Natural killer cell treated with Interleukin-12 subunit alpha and Interleukin-12 subunit beta and Interleukin-15 and Interleukin-18, amount 100 ng/mL, for 72 hours (primary cell): Measurements from ENCODE around the gene KIAA1549. TPM values are rescaled to one million over a fixed set of nuclear protein-coding genes. Genes with fewer than 3 reads are reported as not detected.
"Not testable (repeated sequence)": the region's sequence is repeated elsewhere in the genome, so short reads cannot be mapped to it uniquely, and the experiment has no call there.

Source experiments
- ATAC-seq, 2 donors: fragments of 150-1000 bp; cut with Tn5 transposase in 1 of 2; sonication (Bioruptor Pico), chemical (Tn5 transposase) in 1 of 2; 2 replicates each; pipeline ENCODE4 v1.10.0; 2021
- DNase-seq: peaks from one replicate; pipeline ENCODE4 v3.0.0; 2022; ENCODE audit warnings: low spot score
- H3K27ac Mint-ChIP-seq, 2 donors: 1 replicate in 1 of 2; 2 replicates in 1 of 2; pipeline ENCODE4 v1.8.0; 2022; ENCODE audit warnings: mixed read lengths in 2 of 2, mild to moderate bottlenecking in 1 of 2, moderate library complexity in 1 of 2
- H3K27me3 Mint-ChIP-seq, 2 donors: 1 replicate in 1 of 2; 2 replicates in 1 of 2; pipeline ENCODE4 v1.8.0; 2022; ENCODE audit warnings: mixed read lengths in 2 of 2
- H3K36me3 Mint-ChIP-seq: one replicate; pipeline ENCODE4 v1.8.0; 2022; ENCODE audit warnings: mixed read lengths
- H3K4me1 Mint-ChIP-seq, 2 donors: 1 replicate in 1 of 2; 2 replicates in 1 of 2; pipeline ENCODE4 v1.8.0; 2022; ENCODE audit warnings: low read depth in 2 of 2, mixed read lengths in 2 of 2, mild to moderate bottlenecking in 1 of 2
- H3K4me3 Mint-ChIP-seq: one replicate; pipeline ENCODE4 v1.8.0; 2022; ENCODE audit warnings: mixed read lengths
- H3K9me3 Mint-ChIP-seq: 2 replicates; pipeline ENCODE4 v1.8.0; 2022; ENCODE audit warnings: mixed read lengths
- total RNA-seq, 2 donors: library from RNA; stranded (reverse); gene quantifications; one replicate each; pipeline ENCODE4 v1.2.3, GENCODE V29; 2022

The KIAA1549 gene
- total RNA-seq, 2 donors from 2014 or later: 0.21 to 0.33 TPM

- H3K9me3 Mint-ChIP-seq: no peaks in the 10 kb centered on the region
- no peak for ATAC-seq
- H3K4me3 Mint-ChIP-seq: no peak overlapping the region
- DNase-seq: no peak
- no peak overlapping the region for H3K27ac Mint-ChIP-seq
- no peaks in the 10 kb centered on the region for H3K36me3 Mint-ChIP-seq
- H3K4me1 Mint-ChIP-seq: peaks cover 0 to 10% of the 10 kb centered on the region in 2 donors
- H3K27me3 Mint-ChIP-seq: peaks cover 11 to 27% of the 10 kb centered on the region in 2 donors
Measured at GRCh38 chr7:138829335-138829734, 151.9 kb downstream of the KIAA1549 start.

GRCh38 chr7:138828302-138828701, 152.9 kb downstream of the KIAA1549 start:
- ATAC-seq (no peak), DNase-seq (no peak)
- H3K27ac Mint-ChIP-seq: no peak overlapping the region
- no peaks in the 10 kb centered on the region for H3K36me3 Mint-ChIP-seq
- H3K27me3 Mint-ChIP-seq: peaks cover 6 to 19% of the 10 kb centered on the region in 2 donors
- peaks cover 0 to 4% of the 10 kb centered on the region in 2 donors for H3K4me1 Mint-ChIP-seq
- H3K9me3 Mint-ChIP-seq: no peaks in the 10 kb centered on the region
- no peak overlapping the region for H3K4me3 Mint-ChIP-seq

- Mint-ChIP-seq H3K9me3 (no peaks in the 10 kb centered on the region), H3K27me3 (peaks cover 4 to 9% of the 10 kb centered on the region in 2 donors), H3K4me3 (no peak overlapping the region), H3K36me3 (no peaks in the 10 kb centered on the region), H3K4me1 (peaks cover 0 to 4% of the 10 kb centered on the region in 2 donors), H3K27ac (no peak overlapping the region)
- no peak for DNase-seq
- no peak for ATAC-seq
Measured at GRCh38 chr7:138825049-138825721, 156.0 kb downstream of the KIAA1549 start.

GRCh38 chr7:138822867-138823535, 158.2 kb downstream of the KIAA1549 start:
- ATAC-seq (no peak), DNase-seq (no peak)
- H3K4me1 Mint-ChIP-seq: peaks cover 0 to 4% of the 10 kb centered on the region in 2 donors
- no peak overlapping the region for H3K4me3 Mint-ChIP-seq
- no peak overlapping the region for H3K27ac Mint-ChIP-seq
- H3K27me3 Mint-ChIP-seq: peaks cover 4 to 9% of the 10 kb centered on the region in 2 donors
- H3K36me3 Mint-ChIP-seq: no peaks in the 10 kb centered on the region
- H3K9me3 Mint-ChIP-seq: no peaks in the 10 kb centered on the region

GRCh38 chr7:138821912-138822311, 159.3 kb downstream of the KIAA1549 start:
- no peak overlapping the region for H3K27ac Mint-ChIP-seq
- H3K27me3 Mint-ChIP-seq: peaks cover 4 to 9% of the 10 kb centered on the region in 2 donors
- ATAC-seq: no peak
- no peaks in the 10 kb centered on the region for H3K36me3 Mint-ChIP-seq
- no peak overlapping the region for H3K4me3 Mint-ChIP-seq
- peaks cover under 1 to 5% of the 10 kb centered on the region in 2 donors for H3K4me1 Mint-ChIP-seq
- no peaks in the 10 kb centered on the region for H3K9me3 Mint-ChIP-seq
- DNase-seq: no peak

GRCh38 chr7:138819625-138820024, 161.6 kb downstream of the KIAA1549 start:
- no peaks in the 10 kb centered on the region for H3K36me3 Mint-ChIP-seq

GRCh38 chr7:138816650-138817049, 164.5 kb downstream of the KIAA1549 start:
- ATAC-seq (peak in 1 of 2 donors; percentile 75), DNase-seq (no peak)
- H3K4me3 Mint-ChIP-seq: peak overlapping the region; percentile 49
- peak overlapping the region in 1 of 2 donors; percentile 46 for H3K27ac Mint-ChIP-seq
- H3K9me3 Mint-ChIP-seq: no peaks in the 10 kb centered on the region
- peaks cover 3 to 5% of the 10 kb centered on the region in 2 donors for H3K4me1 Mint-ChIP-seq
- H3K36me3 Mint-ChIP-seq: no peaks in the 10 kb centered on the region
- H3K27me3 Mint-ChIP-seq: peaks cover 0 to 6% of the 10 kb centered on the region in 2 donors

More at GRCh38 chr7:138819625-138820024, 161.6 kb downstream of the KIAA1549 start:
- H3K27me3 Mint-ChIP-seq: peaks cover 0 to 6% of the 10 kb centered on the region in 2 donors
- H3K9me3 Mint-ChIP-seq: no peaks in the 10 kb centered on the region
- ATAC-seq: no peak
- H3K27ac Mint-ChIP-seq: no peak overlapping the region
- H3K4me1 Mint-ChIP-seq: peaks cover 3 to 5% of the 10 kb centered on the region in 2 donors
- no peak overlapping the region for H3K4me3 Mint-ChIP-seq
- DNase-seq: no peak

GRCh38 chr7:138814816-138815332, 166.3 kb downstream of the KIAA1549 start:
- H3K27me3 Mint-ChIP-seq: peaks cover 0 to 8% of the 10 kb centered on the region in 2 donors
- no peak overlapping the region for H3K27ac Mint-ChIP-seq
- H3K4me3 Mint-ChIP-seq: no peak overlapping the region
- peaks cover 3 to 5% of the 10 kb centered on the region in 2 donors for H3K4me1 Mint-ChIP-seq
- H3K9me3 Mint-ChIP-seq: no peaks in the 10 kb centered on the region
- ATAC-seq (no peak), DNase-seq (no peak)
- H3K36me3 Mint-ChIP-seq: no peaks in the 10 kb centered on the region

- DNase-seq (no peak), ATAC-seq (peak in 1 of 2 donors; percentile 68)
- Mint-ChIP-seq H3K27ac (no peak overlapping the region), H3K4me1 (peaks cover 3 to 5% of the 10 kb centered on the region in 2 donors), H3K27me3 (peaks cover 0 to 8% of the 10 kb centered on the region in 2 donors), H3K36me3 (no peaks in the 10 kb centered on the region), H3K9me3 (no peaks in the 10 kb centered on the region), H3K4me3 (no peak overlapping the region)
Measured at GRCh38 chr7:138813945-138814344, 167.2 kb downstream of the KIAA1549 start.

GRCh38 chr7:138811327-138811726, 169.9 kb downstream of the KIAA1549 start:
- H3K4me3 Mint-ChIP-seq, H3K36me3 Mint-ChIP-seq, ATAC-seq, H3K4me1 Mint-ChIP-seq, H3K9me3 Mint-ChIP-seq, DNase-seq, H3K27me3 Mint-ChIP-seq, H3K27ac Mint-ChIP-seq: not testable (repeated sequence)

- ATAC-seq (peak in 1 of 2 donors; percentile 20), DNase-seq (no peak)
- Mint-ChIP-seq H3K4me3 (no peak overlapping the region), H3K9me3 (no peaks in the 10 kb centered on the region), H3K27ac (no peak overlapping the region), H3K4me1 (no peaks in the 10 kb centered on the region), H3K36me3 (no peaks in the 10 kb centered on the region), H3K27me3 (peaks cover 0 to 2% of the 10 kb centered on the region in 2 donors)
Measured at GRCh38 chr7:138809346-138809745, 171.8 kb downstream of the KIAA1549 start.

GRCh38 chr7:138804618-138805017, 176.6 kb downstream of the KIAA1549 start:
- Mint-ChIP-seq H3K27ac (no peak overlapping the region), H3K4me3 (no peak overlapping the region)
- no peak for ATAC-seq

GRCh38 chr7:138802706-138803105, 178.5 kb downstream of the KIAA1549 start:
- H3K4me1 Mint-ChIP-seq: peaks cover 0 to 3% of the 10 kb centered on the region in 2 donors
- no peak overlapping the region for H3K27ac Mint-ChIP-seq
- no peaks in the 10 kb centered on the region for H3K9me3 Mint-ChIP-seq
- H3K4me3 Mint-ChIP-seq: no peak overlapping the region
- ATAC-seq: no peak
- no peak for DNase-seq
- no peaks in the 10 kb centered on the region for H3K36me3 Mint-ChIP-seq
- H3K27me3 Mint-ChIP-seq: peaks cover 0 to 6% of the 10 kb centered on the region in 2 donors

More at GRCh38 chr7:138804618-138805017, 176.6 kb downstream of the KIAA1549 start:
- H3K27me3 Mint-ChIP-seq: peaks cover 0 to 2% of the 10 kb centered on the region in 2 donors
- no peaks in the 10 kb centered on the region for H3K4me1 Mint-ChIP-seq
- H3K36me3 Mint-ChIP-seq: no peaks in the 10 kb centered on the region
- no peaks in the 10 kb centered on the region for H3K9me3 Mint-ChIP-seq
- DNase-seq: no peak

- ATAC-seq: no peak
- H3K27me3 Mint-ChIP-seq: peaks cover 8 to 9% of the 10 kb centered on the region in 2 donors
- H3K9me3 Mint-ChIP-seq: no peaks in the 10 kb centered on the region
Measured at GRCh38 chr7:138801256-138801655, 179.9 kb downstream of the KIAA1549 start.

More at GRCh38 chr7:138801256-138801655, 179.9 kb downstream of the KIAA1549 start:
- H3K36me3 Mint-ChIP-seq: no peaks in the 10 kb centered on the region
- no peak overlapping the region for H3K4me3 Mint-ChIP-seq
- H3K4me1 Mint-ChIP-seq: peaks cover 0 to 6% of the 10 kb centered on the region in 2 donors
- DNase-seq: no peak
- H3K27ac Mint-ChIP-seq: no peak overlapping the region
